A673 (cell line): ENCODE data around the gene NCKAP1.

Source experiments
- CTCF ChIP-seq: fragments of 300-800, 200-600 bp; sonication (generic); conservative IDR thresholded peaks from 2 replicates; pipeline ENCODE4 v1.5.1; 2017; ENCODE audit warnings: low read depth, mild to moderate bottlenecking, antibody characterized with exemption, low read length, moderate library complexity, mixed read lengths
- EZH2 ChIP-seq: fragments of 200-600 bp; sonication (generic); IDR thresholded peaks from 2 replicates; pipeline ENCODE4 v1.6.1; 2017; ENCODE audit warnings: borderline replicate concordance, low read depth, mild to moderate bottlenecking, mixed read lengths, antibody characterized with exemption, low read length; ENCODE audit not compliant: poor library complexity, severe bottlenecking

GRCh38 chr2:182887753-182888415 is 150.4 kb downstream of the NCKAP1 start:
- TF ChIP-seq CTCF: no peak
- no peak for TF ChIP-seq EZH2
